CD4-positive, alpha-beta memory T cell (primary cell): ENCODE measurements around the gene NTN5. TPM values are rescaled to one million over a fixed set of nuclear protein-coding genes. Genes with fewer than 3 reads are reported as not detected.

ENCODE experiments used
- CTCF ChIA-PET: fragments of 350-600 bp; sonication (Branson Sonifier 250); formaldehyde crosslinking; loops from one replicate; lab custom pipeline; 2021; ENCODE audit warnings: inconsistent platforms; ENCODE audit not compliant: partially characterized antibody; lab: Charles Lee
- POLR2A ChIA-PET: fragments of 350-600 bp; sonication (Branson Sonifier 250); formaldehyde crosslinking; loops from one replicate; lab custom pipeline; 2021; ENCODE audit not compliant: partially characterized antibody; lab: Charles Lee
- DNase-seq, 5 donors: peaks; one replicate each; pipeline versions ENCODE4 v3.0.0 to v3.0.0-alpha.2; 2020 to 2022; ENCODE audit warnings: mixed read lengths in 1 of 5
- H3K27ac ChIP-seq: one replicate; pipeline ENCODE4 v1.7.0; 2013; ENCODE audit warnings: low read depth, low read length
- H3K27me3 ChIP-seq: 2 replicates; pipeline ENCODE4 v1.7.0; 2013; ENCODE audit warnings: mild to moderate bottlenecking, low read length, moderate library complexity; ENCODE audit not compliant: insufficient read depth
- H3K36me3 ChIP-seq: 2 replicates; pipeline ENCODE4 v1.7.0; 2013; ENCODE audit warnings: mild to moderate bottlenecking, low read length, moderate library complexity; ENCODE audit not compliant: insufficient read depth
- H3K4me1 ChIP-seq: 2 replicates; pipeline ENCODE4 v1.7.0; 2013; ENCODE audit warnings: mild to moderate bottlenecking, low read length, moderate library complexity; ENCODE audit not compliant: insufficient read depth
- H3K4me3 ChIP-seq, 2 donors: one replicate each; pipeline ENCODE4 v1.7.0; 2013; ENCODE audit warnings: low read length in 2 of 2, mild to moderate bottlenecking in 1 of 2
- H3K9me3 ChIP-seq, 2 donors: one replicate each; pipeline ENCODE4 v1.7.0; 2013; ENCODE audit warnings: low read length in 2 of 2, control low read depth in 1 of 2; ENCODE audit not compliant: control insufficient read depth in 1 of 2
- H3K27ac Mint-ChIP-seq, 7 donors: one replicate each; pipeline ENCODE4 v1.8.0; 2020 to 2021; ENCODE audit warnings: mixed read lengths in 7 of 7, mild to moderate bottlenecking in 6 of 7, inconsistent platforms in 3 of 7, moderate library complexity in 3 of 7
- H3K27me3 Mint-ChIP-seq, 2 donors: one replicate each; pipeline ENCODE4 v1.8.0; 2020 to 2021; ENCODE audit warnings: mixed read lengths in 2 of 2
- H3K36me3 Mint-ChIP-seq, 2 donors: one replicate each; pipeline ENCODE4 v1.8.0; 2020 to 2021; ENCODE audit warnings: mixed read lengths in 2 of 2, inconsistent platforms in 1 of 2, mild to moderate bottlenecking in 1 of 2
- H3K4me1 Mint-ChIP-seq, 4 donors: one replicate each; pipeline ENCODE4 v1.8.0; 2020 to 2021; ENCODE audit warnings: mixed read lengths in 4 of 4, mild to moderate bottlenecking in 1 of 4
- H3K4me3 Mint-ChIP-seq, 8 donors: one replicate each; pipeline ENCODE4 v1.8.0; 2020 to 2021; ENCODE audit warnings: mixed read lengths in 8 of 8, mild to moderate bottlenecking in 7 of 8, moderate library complexity in 6 of 8, inconsistent platforms in 3 of 8
- H3K9me3 Mint-ChIP-seq, 8 donors: one replicate each; pipeline ENCODE4 v1.8.0; 2020 to 2021; ENCODE audit warnings: mixed read lengths in 8 of 8, mild to moderate bottlenecking in 5 of 8, inconsistent platforms in 3 of 8, moderate library complexity in 1 of 8
- intact Hi-C: fragments of 100-400 bp; cut with micrococcal nuclease; formaldehyde crosslinking; loops from one replicate; pipeline ENCODE4 v1.15.1; 2023
- polyA plus RNA-seq, 2 donors: library from polyadenylated mRNA; unstranded; fragments of 300-500 nt; fragmentation: Illumina TruSeq; gene quantifications; one replicate each; pipeline ENCODE4 v1.2.3, GENCODE V29; 2021
- total RNA-seq, 2 experiments: library from RNA; stranded (reverse); gene quantifications; one replicate each; pipeline ENCODE4 v1.2.3, GENCODE V29; 2021

NTN5 gene
- total and polyA plus RNA-seq, 4 experiments from 2014 or later, result 0.62 to 3.3 (median 2.3) TPM; not detected in 1

DNA sequence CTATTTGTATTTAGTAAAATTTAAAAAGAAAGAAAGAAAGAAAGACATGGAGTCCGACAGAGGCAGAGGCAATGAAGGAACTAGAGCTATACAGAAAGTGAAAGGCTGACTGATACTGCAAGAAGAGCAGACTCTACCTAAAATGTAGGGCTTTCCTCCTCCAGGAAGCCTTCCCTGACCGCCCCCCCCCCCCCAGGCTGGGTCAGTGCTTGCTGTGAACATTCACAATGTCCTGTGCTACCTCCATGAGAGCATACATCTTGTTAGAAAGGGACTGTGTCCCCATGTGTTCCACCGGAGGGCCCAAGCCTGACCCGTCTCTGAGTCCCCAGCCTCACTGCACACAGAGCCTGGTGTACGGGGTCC, 21.2 kb downstream of the NTN5 start:
- H3K4me1 Mint-ChIP-seq, result peaks cover 12 to 33% (median 19%) of the 10 kb centered on the region in 4 donors
- H3K4me1 ChIP-seq, result peaks cover 26% of the 10 kb centered on the region
- no peak for DNase-seq
- no peak overlapping the region for H3K27ac ChIP-seq
- H3K9me3 Mint-ChIP-seq, result peaks cover 0 to 1% (median 0%) of the 10 kb centered on the region in 8 donors
- no peak overlapping the region for H3K4me3 ChIP-seq
- no peaks in the 10 kb centered on the region for H3K27me3 Mint-ChIP-seq
- peak overlapping the region in 3 of 7 donors; percentile 48 to 68 (median 52) for H3K27ac Mint-ChIP-seq
- no peaks in the 10 kb centered on the region for H3K27me3 ChIP-seq
- intact Hi-C loops, result no loop called here
- no peaks in the 10 kb centered on the region for H3K36me3 Mint-ChIP-seq
- POLR2A ChIA-PET, result no interaction called here
- H3K36me3 ChIP-seq, result no peaks in the 10 kb centered on the region
- CTCF ChIA-PET, result interaction anchor here (0.7 to 1.4 kb wide), 2 partner anchors 24 to 191 kb away, joined by 4 read pairs; no protein-coding TSS in a partner anchor
- no peaks in the 10 kb centered on the region for H3K9me3 ChIP-seq
- H3K4me3 Mint-ChIP-seq, result no peak overlapping the region

DNA sequence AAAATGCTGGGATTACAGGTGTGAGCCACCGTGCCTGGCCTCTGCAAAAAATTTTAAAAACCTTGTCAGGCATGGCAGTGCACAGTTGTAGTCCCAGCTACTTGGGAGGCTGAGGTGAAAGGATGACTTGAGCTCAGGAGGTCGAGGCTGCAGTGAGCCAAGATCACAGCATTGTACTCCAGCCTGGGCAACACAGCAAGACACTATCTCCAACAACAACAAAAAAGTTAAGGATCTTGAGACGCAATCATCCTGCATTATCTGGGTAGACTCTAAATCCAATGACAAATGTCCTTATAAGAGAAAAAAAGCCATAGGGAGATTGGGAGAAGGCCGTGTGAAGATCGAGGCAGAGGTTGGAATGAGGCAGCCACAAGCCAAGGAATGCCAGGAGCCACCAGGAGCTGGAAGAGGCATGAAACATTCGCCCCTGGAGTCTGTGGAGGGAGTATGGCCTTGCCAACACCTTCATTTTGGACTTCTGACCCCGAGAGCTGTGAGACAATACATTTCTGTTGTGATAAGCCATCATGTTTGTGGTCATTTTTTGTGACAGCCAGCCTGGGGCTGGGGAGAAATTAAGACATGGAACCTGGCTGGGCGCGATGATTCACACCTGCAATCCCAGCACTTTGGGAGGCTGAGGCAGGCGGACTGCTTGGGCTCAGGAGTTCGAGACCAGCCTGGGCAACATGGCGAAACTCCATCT, 21.7 kb downstream of the NTN5 start:
- POLR2A ChIA-PET, result no interaction called here
- CTCF ChIA-PET, result interaction anchor here (0.7 to 1.4 kb wide), 2 partner anchors 24 to 191 kb away, joined by 4 read pairs; no protein-coding TSS in a partner anchor
- Mint-ChIP-seq H3K9me3 (peaks cover 0 to 1% (median 0%) of the 10 kb centered on the region in 8 donors), H3K36me3 (no peaks in the 10 kb centered on the region), H3K27me3 (no peaks in the 10 kb centered on the region), H3K27ac (peak overlapping the region in 4 of 7 donors; percentile 71 to 90 (median 79)), H3K4me3 (no peak overlapping the region), H3K4me1 (peaks cover 12 to 33% (median 23%) of the 10 kb centered on the region in 4 donors)
- no peaks in the 10 kb centered on the region for H3K9me3 ChIP-seq
- intact Hi-C loops, result no loop called here
- H3K4me1 ChIP-seq, result peaks cover 26% of the 10 kb centered on the region
- no peaks in the 10 kb centered on the region for H3K27me3 ChIP-seq
- H3K27ac ChIP-seq, result no peak overlapping the region
- no peak overlapping the region for H3K4me3 ChIP-seq
- no peak for DNase-seq
- H3K36me3 ChIP-seq, result no peaks in the 10 kb centered on the region

DNA sequence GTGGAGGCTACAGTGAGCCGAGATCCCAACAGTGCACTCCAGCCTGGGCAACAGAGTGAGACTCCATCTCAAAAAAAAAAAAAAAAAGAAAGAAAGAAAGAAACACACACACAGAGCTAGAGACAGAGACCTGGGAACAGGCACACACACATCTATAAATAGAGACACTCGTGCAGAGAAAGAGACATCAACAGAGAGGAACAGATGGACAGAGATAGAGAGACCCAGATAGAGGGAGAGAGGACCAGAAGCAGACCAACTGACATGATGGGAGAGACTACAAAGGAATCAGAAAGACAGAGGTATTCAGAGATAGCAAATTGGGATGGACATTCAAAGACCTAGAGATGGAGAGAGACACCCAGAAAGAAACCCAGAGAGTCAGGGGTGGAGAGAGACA, 24.7 kb downstream of the NTN5 start:
- H3K9me3 ChIP-seq, result no peaks in the 10 kb centered on the region

DNA sequence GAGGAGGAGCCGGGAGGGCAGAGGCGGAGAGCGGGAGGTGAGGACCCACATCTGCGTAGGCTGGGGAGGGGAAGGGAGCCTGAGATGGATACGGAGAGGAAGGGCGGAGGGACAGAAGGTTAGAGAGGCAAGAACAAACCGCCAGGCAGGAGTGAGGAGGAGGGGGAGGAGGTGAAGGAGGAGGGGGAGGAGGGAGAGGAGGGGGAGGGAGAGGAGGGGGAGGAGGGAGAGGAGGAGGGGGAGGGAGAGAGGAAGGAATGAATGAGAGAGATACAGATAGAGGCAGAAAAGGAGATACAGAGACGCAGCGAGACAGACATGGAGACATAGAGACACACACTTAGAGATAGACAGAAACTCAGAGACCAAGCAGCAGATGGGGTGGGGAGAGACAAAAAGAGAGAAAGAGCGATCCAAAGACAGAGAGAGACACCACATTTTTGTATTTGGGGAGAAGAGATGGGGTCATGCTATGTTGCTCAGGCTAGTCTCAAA, 26.0 kb downstream of the NTN5 start:
- H3K27ac ChIP-seq, result peak overlapping the region; percentile 77
- intact Hi-C loops, result loop anchor here (1.0 to 5.0 kb wide), 11 partner anchors 8 to 321 kb away; partner anchors contain the start of genes FTL, RPL18 and SPHK2
- H3K4me1 ChIP-seq, result peaks cover 46% of the 10 kb centered on the region
- Mint-ChIP-seq H3K27ac (peak overlapping the region; percentile 66 to 95 (median 83)), H3K9me3 (peaks cover 0 to 1% (median 0%) of the 10 kb centered on the region in 8 donors), H3K27me3 (no peaks in the 10 kb centered on the region), H3K4me3 (peak overlapping the region; percentile 11 to 71 (median 48)), H3K36me3 (no peaks in the 10 kb centered on the region), H3K4me1 (peaks cover 23 to 55% (median 39%) of the 10 kb centered on the region in 4 donors)
- ChIA-PET POLR2A (interaction anchor here (1.0 to 4.1 kb wide), 17 partner anchors 10 to 319 kb away, joined by 3 to 76 read pairs (median 10); partner anchors contain the start of genes DBP, FAM83E, FTL and PPP1R15A), CTCF (interaction anchor here (1.3 to 2.6 kb wide), 9 partner anchors 10 to 346 kb away, joined by 4 to 34 read pairs (median 10); partner anchors contain the start of genes DBP, GYS1, HSD17B14 and RUVBL2)
- DNase-seq, result no peak
- peak overlapping the region in 1 of 2 donors; percentile 87 for H3K4me3 ChIP-seq
- H3K9me3 ChIP-seq, result no peaks in the 10 kb centered on the region
- H3K36me3 ChIP-seq, result no peaks in the 10 kb centered on the region
- no peaks in the 10 kb centered on the region for H3K27me3 ChIP-seq

More for the DNA sequence above, 24.7 kb downstream of the NTN5 start:
- H3K9me3 Mint-ChIP-seq, result peaks cover 0 to 1% (median 0%) of the 10 kb centered on the region in 8 donors
- Histone ChIP-seq H3K4me3 (no peak overlapping the region), H3K27me3 (no peaks in the 10 kb centered on the region), H3K4me1 (peaks cover 46% of the 10 kb centered on the region), H3K27ac (no peak overlapping the region), H3K36me3 (no peaks in the 10 kb centered on the region)
- peak overlapping the region; percentile 76 to 97 (median 90) for H3K27ac Mint-ChIP-seq
- CTCF ChIA-PET, result interaction anchor here (2.1 kb wide), 1 partner anchor 27 kb away, joined by 13 read pairs; no protein-coding TSS in a partner anchor
- H3K36me3 Mint-ChIP-seq, result no peaks in the 10 kb centered on the region
- POLR2A ChIA-PET, result interaction anchor here (1.3 to 1.5 kb wide), 2 partner anchors 27 to 66 kb away, joined by 3 to 7 read pairs; no protein-coding TSS in a partner anchor
- H3K27me3 Mint-ChIP-seq, result no peaks in the 10 kb centered on the region
- H3K4me1 Mint-ChIP-seq, result peaks cover 23 to 51% (median 38%) of the 10 kb centered on the region in 4 donors
- intact Hi-C loops, result loop anchor here (5.0 kb wide), 1 partner anchor 319 kb away; the partner anchor contains the start of gene FTL
- no peak for DNase-seq
- peak overlapping the region in 3 of 8 donors; percentile 33 to 71 (median 49) for H3K4me3 Mint-ChIP-seq

DNA sequence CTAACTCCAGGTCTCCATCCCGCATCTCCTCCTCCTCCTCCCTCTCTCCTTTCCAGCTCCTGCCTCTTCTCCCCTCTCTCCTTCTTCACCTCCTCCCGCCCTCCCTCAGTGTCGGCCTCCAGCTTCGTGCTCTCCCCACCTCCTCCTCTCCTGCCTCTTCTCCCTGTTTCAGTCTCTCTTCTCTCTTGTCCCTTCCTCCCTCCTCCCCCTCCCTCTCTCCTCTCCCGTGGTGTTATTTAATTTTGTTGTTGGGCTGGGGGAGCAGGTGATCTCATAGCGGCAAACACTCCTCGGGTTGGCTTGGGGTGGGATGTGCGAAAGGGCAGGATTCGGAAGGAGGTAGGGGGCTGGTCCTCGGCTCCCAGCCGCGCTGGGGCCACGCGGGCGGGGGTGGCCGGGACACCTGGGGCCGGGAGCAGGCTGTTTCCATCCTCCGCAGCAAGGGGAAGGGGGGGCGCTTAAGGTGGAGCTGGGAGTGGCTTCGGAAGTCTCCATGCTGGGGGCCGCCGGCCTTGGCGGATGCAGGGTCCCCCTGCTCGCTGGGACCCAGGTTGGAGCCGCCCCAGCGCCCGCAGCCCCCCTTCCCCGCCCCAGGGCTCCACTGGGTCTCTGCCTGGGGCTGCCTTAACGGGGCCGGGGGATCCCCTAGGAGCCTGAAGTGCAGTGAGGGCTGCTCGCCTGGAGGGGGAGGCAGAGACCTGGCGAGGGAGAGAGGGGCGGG, 26.7 kb downstream of the NTN5 start, which contains the start of gene CA11:
Gene CA11, minus strand, starts transcription at position 187 of the 721 bp plus-strand sequence. CDS start 555 bp downstream, outside the sequence.
- Mint-ChIP-seq H3K27ac (peak within 1 kb of the TSS; percentile 83 to 97 (median 96)), H3K9me3 (peaks cover 0 to 1% (median 0%) of the 10 kb centered on the region in 8 donors), H3K4me1 (peaks cover 23 to 55% (median 41%) of the 10 kb centered on the region in 4 donors), H3K27me3 (no peaks in the 10 kb centered on the region), H3K36me3 (no peaks in the 10 kb centered on the region), H3K4me3 (peak within 1 kb of the TSS; percentile 86 to 98 (median 93))
- intact Hi-C loops, result loop anchor here (1.0 to 5.0 kb wide), 11 partner anchors 8 to 321 kb away; partner anchors contain the start of genes FTL, RPL18 and SPHK2
- peak within 1 kb of the TSS; percentile 77 for H3K27ac ChIP-seq
- peak within 1 kb of the TSS; percentile 85 to 87 for H3K4me3 ChIP-seq
- ChIA-PET CTCF (interaction anchor here (0.6 to 2.6 kb wide), 22 partner anchors 9 to 347 kb away, joined by 3 to 34 read pairs (median 6); partner anchors contain the start of genes DBP, GYS1, HSD17B14 and RPL18), POLR2A (interaction anchor here (0.8 to 4.1 kb wide), 29 partner anchors 9 to 1204 kb away, joined by 3 to 76 read pairs (median 4); partner anchors contain the start of genes DBP, FAM83E, FTL and PPP1R15A)
- peak; percentile 91 to 96 (median 94) for DNase-seq
- no peaks in the 10 kb centered on the region for H3K27me3 ChIP-seq
- peaks cover 46% of the 10 kb centered on the region for H3K4me1 ChIP-seq
- no peaks in the 10 kb centered on the region for H3K36me3 ChIP-seq
- no peaks in the 10 kb centered on the region for H3K9me3 ChIP-seq

DNA sequence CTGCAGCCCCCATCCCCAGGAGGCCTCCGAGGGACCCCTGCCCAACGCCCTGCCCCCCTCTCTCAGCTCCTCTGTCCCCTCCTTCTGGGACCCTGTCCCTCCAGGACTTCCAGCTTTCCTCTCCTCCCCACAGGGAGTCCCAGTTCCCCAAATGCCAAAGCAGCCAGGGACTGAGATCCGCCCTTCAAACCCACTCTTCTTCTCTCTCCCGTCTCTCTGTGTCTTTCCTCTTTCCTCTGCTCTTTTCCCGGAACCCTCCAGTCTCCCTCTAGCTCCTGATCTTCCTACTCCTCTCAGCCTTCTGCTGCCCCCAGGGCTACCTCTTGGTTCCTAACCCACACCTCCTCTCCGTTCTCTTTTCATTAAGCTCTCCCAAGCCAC, 27.2 kb downstream of the NTN5 start:
- Mint-ChIP-seq H3K27ac (peak overlapping the region; percentile 83 to 97 (median 96)), H3K27me3 (no peaks in the 10 kb centered on the region), H3K9me3 (peaks cover 0 to 1% (median 0%) of the 10 kb centered on the region in 8 donors), H3K4me3 (peak overlapping the region; percentile 86 to 98 (median 93)), H3K36me3 (no peaks in the 10 kb centered on the region), H3K4me1 (peaks cover 23 to 55% (median 40%) of the 10 kb centered on the region in 4 donors)
- H3K27me3 ChIP-seq, result no peaks in the 10 kb centered on the region
- no peaks in the 10 kb centered on the region for H3K9me3 ChIP-seq
- DNase-seq, result no peak
- ChIA-PET POLR2A (interaction anchor here (0.8 to 4.1 kb wide), 29 partner anchors 9 to 1205 kb away, joined by 3 to 76 read pairs (median 4); partner anchors contain the start of genes DBP, FAM83E, FTL and PPP1R15A), CTCF (interaction anchor here (0.6 to 2.6 kb wide), 23 partner anchors 9 to 347 kb away, joined by 3 to 34 read pairs (median 6); partner anchors contain the start of genes DBP, GYS1, HSD17B14 and RPL18)
- H3K27ac ChIP-seq, result peak overlapping the region; percentile 77
- peaks cover 46% of the 10 kb centered on the region for H3K4me1 ChIP-seq
- H3K36me3 ChIP-seq, result no peaks in the 10 kb centered on the region
- peak overlapping the region; percentile 85 to 87 for H3K4me3 ChIP-seq
- intact Hi-C loops, result loop anchor here (5.0 kb wide), 1 partner anchor 322 kb away; the partner anchor contains the start of gene FTL
